ENCODE results near the gene UBE2G2. TPM values are rescaled to one million over a fixed set of nuclear protein-coding genes. Genes with fewer than 3 reads are reported as not detected.

UBE2G2 gene
- total RNA-seq, 1 donor from 2014 or later: 118 TPM

DNA sequence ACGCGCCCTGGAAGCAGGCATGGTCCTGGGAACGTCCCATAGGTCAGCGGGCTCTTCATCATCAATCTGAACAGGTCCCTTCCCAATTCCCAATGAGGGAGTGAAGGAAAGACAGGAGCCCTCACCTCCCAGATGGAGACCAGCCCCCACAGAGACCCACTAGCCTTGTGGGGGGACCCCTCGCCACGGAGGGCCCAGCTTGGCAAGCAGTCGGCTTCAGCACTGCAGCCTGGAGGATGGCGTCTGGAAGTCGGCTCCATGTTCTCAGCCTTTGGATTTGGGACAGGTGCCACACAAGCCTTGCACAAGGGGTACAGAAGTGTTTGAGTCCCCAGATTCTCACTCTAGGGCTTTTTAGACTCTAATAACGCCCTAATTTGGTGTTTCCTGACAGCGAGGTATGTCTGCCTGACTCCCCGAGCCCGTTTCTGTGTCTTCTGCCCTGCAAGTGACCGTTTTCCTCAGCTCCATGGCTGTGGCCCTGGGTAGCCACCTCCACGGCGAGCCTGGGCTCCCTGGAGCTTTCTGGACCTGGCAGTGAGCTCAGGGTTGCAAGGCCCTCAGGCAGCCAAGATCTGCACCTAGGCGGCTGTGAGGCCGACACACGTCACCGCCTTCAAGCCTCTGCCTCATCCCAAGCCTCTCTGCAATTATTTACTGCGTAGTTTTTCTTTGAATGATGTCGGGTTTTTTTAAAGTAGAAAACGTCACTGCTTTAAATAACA, 41.3 kb upstream of the UBE2G2 start:
- Mint-ChIP-seq H3K27me3 (ENCODE audit: low read depth) (peaks cover 9% of the 10 kb centered on the region), H3K4me1 (ENCODE audit: low read depth) (peaks cover 9% of the 10 kb centered on the region), H3K9me3 (no peaks in the 10 kb centered on the region), H3K27ac (no peak overlapping the region), H3K4me3 (ENCODE audit: low read depth) (no peak overlapping the region), H3K36me3 (ENCODE audit: low read depth) (no peaks in the 10 kb centered on the region)
- DNase-seq (ENCODE audit: low spot score): no peak
- intact Hi-C loops (cut with micrococcal nuclease): no loop called here

DNA sequence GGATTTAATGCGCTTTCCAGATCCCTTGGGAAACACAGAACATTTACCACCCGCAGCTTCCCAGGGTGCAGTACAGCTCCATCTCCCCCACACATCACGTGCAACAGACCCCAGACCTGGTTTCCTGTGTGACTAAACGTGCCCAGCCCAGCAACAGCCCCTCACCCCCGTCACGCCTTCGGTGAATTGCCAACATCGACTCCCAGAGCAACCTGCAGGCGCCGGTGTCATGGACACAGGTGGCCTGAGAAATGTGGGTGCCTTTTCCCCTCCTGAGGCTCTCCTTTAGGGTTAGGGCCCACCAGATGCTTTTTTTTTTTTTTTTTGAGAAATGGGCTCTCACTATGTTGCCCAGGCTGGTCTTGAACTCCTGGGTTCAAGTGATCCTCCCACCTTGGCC, 40.5 kb upstream of the UBE2G2 start:
- Mint-ChIP-seq H3K4me3 (ENCODE audit: low read depth) (no peak overlapping the region), H3K9me3 (no peaks in the 10 kb centered on the region), H3K4me1 (ENCODE audit: low read depth) (peaks cover 9% of the 10 kb centered on the region), H3K27me3 (ENCODE audit: low read depth) (peaks cover 9% of the 10 kb centered on the region), H3K36me3 (ENCODE audit: low read depth) (no peaks in the 10 kb centered on the region), H3K27ac (no peak overlapping the region)
- no peak for DNase-seq (ENCODE audit: low spot score)
- intact Hi-C loops (cut with micrococcal nuclease): no loop called here

DNA sequence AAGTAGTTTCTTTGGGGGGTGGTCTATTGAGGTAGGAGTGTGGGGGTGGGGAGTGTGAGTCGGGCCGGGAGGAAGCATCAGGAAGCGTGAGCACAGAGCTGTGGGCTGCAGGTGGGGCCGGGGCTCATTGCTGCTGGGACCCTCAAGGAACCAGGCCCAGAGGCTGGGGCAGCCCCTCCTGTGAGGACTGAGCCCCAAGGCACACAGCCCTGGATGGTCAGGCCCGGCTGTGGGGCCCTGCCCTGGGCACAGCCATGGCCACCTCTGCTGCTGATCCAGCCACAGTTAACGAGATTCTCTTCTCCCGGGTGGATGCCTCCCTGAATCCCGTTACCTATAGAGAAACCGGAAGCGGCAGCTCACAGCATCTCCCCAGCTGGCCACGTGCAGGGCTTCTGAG, 39.2 kb upstream of the UBE2G2 start:
- no peak overlapping the region for H3K27ac Mint-ChIP-seq
- intact Hi-C loops (cut with micrococcal nuclease): no loop called here
- H3K27me3 Mint-ChIP-seq (ENCODE audit: low read depth): peaks cover 9% of the 10 kb centered on the region
- no peaks in the 10 kb centered on the region for H3K9me3 Mint-ChIP-seq
- no peaks in the 10 kb centered on the region for H3K36me3 Mint-ChIP-seq (ENCODE audit: low read depth)
- peaks cover 3% of the 10 kb centered on the region for H3K4me1 Mint-ChIP-seq (ENCODE audit: low read depth)
- H3K4me3 Mint-ChIP-seq (ENCODE audit: low read depth): no peak overlapping the region
- DNase-seq (ENCODE audit: low spot score): no peak

DNA sequence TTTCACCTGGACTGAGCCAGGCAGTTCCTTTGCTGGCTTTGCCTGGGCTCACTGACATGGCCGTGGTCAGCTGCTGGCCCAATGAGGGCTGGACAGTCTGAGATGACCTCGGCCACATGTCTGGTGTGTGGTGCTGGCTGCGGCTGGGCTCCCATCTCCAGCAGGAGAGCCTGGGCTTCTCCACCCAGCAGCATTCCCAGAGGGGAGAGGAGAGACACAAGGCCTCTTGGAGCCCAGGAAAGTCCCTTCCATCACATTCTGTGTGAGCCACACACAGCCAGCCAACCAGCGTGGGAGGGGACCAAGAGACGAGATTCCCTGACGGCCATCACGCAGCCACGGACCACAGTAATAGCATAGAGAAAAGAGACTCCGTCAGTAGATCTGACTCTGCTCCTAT, 37.3 kb upstream of the UBE2G2 start:
- no peak overlapping the region for H3K4me3 Mint-ChIP-seq (ENCODE audit: low read depth)
- peaks cover 4% of the 10 kb centered on the region for H3K27me3 Mint-ChIP-seq (ENCODE audit: low read depth)
- H3K27ac Mint-ChIP-seq: no peak overlapping the region
- no peaks in the 10 kb centered on the region for H3K9me3 Mint-ChIP-seq
- H3K4me1 Mint-ChIP-seq (ENCODE audit: low read depth): no peaks in the 10 kb centered on the region
- intact Hi-C loops (cut with micrococcal nuclease): no loop called here
- no peaks in the 10 kb centered on the region for H3K36me3 Mint-ChIP-seq (ENCODE audit: low read depth)
- DNase-seq (ENCODE audit: low spot score): no peak

DNA sequence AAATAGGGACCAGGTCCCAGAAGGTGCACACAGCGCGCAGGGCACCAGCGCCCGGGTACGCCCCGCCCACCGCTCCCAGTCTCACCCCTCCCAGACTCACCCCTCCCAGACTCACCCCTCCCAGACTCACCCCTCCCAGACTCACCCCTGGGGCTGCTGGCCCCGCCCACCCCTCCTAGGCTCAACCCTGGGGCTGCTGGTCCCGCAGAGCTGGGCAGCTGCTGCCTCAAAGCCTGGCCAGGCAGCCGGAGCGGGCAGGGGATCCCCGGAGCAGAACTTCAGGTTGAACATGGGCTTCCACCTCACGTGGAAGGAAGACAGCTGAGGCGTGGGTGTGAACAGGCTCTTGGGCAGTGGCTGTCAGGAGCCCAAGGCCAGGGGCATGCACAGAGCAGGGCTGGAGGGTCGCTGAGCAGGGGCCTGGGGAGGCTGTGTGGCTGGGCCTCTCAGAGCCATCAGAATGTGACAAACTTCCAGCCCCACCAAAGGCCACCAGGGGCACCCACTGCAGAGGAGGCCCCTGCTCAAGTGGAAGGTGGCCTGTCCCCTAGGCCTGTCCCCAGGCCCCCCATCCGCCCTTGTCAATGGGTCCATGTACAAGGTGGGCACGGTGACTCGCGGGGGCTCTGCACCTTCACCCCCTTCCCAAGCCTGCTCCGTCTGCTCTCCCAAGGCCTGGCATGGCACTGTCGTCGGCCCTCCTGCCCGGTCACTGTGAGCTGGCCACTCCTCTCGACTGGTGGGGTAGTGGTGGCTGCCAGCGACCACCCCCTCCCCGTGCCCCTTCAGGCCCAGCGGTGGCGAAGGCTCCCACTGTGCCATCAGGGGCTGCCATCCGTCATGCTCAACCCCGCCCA, 36.6 kb upstream of the UBE2G2 start:
- H3K9me3 Mint-ChIP-seq: no peaks in the 10 kb centered on the region
- peaks cover 4% of the 10 kb centered on the region for H3K27me3 Mint-ChIP-seq (ENCODE audit: low read depth)
- intact Hi-C loops (cut with micrococcal nuclease): no loop called here
- H3K4me3 Mint-ChIP-seq (ENCODE audit: low read depth): no peak overlapping the region
- H3K36me3 Mint-ChIP-seq (ENCODE audit: low read depth): no peaks in the 10 kb centered on the region
- no peaks in the 10 kb centered on the region for H3K4me1 Mint-ChIP-seq (ENCODE audit: low read depth)
- no peak for DNase-seq (ENCODE audit: low spot score)
- no peak overlapping the region for H3K27ac Mint-ChIP-seq

DNA sequence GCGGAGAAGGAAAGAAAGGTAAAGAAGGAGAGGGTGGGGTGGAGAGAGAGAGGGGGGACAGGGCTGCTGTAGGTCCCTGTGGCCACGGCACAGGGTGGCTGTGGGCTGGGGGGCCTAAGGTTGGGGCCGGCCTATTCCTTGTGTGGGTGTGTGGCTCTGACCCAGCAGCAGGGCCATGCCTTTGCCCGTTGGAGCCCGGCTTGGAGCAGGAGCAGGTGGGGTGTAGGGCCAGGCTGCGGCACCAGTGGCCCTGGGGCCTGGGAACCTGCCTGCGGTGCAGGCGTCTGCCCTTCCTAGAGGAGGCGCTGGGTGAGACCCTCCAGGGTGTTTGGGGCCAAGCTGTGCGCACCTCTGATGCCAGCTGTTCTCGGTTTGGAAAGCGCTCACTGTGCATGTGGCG, 35.9 kb upstream of the UBE2G2 start:
- intact Hi-C loops (cut with micrococcal nuclease): no loop called here
- Mint-ChIP-seq H3K4me3 (ENCODE audit: low read depth) (no peak overlapping the region), H3K27me3 (ENCODE audit: low read depth) (peaks cover 3% of the 10 kb centered on the region), H3K9me3 (no peaks in the 10 kb centered on the region), H3K4me1 (ENCODE audit: low read depth) (no peaks in the 10 kb centered on the region), H3K27ac (no peak overlapping the region), H3K36me3 (ENCODE audit: low read depth) (no peaks in the 10 kb centered on the region)
- no peak for DNase-seq (ENCODE audit: low spot score)

DNA sequence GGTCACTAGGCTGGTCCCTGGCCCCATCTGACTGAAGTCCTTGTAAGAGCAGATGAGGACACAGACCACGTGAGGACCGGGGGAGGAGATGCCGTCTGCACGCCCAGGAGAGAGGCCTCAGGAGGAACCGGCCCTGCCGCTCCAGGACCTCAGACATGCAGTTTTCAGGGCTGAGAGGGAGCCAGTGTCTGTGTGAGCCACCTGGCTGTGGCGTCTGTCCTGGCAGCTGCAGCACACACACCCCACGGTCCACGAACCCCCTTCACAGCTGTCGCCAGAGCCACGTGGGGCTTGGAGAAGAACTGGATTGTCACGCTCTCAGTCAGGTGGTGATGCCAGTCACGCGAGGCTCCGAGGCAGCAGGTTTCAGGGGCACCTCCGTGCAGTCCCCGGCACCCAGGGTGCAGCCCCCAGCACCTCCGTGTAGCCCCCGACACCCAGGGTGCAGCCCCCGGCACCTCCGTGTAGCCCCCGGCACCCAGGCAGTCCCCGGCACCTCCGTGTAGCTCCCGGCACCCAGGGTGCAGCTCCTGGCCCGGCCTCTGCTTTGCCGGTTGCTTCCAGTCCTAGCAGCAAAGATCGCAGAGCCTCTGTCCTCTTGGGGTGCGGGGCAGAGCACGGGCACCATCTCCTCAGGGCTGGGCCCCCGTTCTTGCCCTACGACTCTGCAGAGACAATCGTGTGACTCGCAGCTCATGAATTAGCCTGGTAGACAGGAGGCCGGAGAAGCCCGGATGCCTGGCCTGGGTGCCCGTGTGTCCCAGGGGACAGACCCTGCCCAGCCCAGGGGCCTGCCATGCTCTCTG, 35.2 kb upstream of the UBE2G2 start:
- no peak overlapping the region for H3K27ac Mint-ChIP-seq
- H3K36me3 Mint-ChIP-seq (ENCODE audit: low read depth): no peaks in the 10 kb centered on the region
- no peak overlapping the region for H3K4me3 Mint-ChIP-seq (ENCODE audit: low read depth)
- no peaks in the 10 kb centered on the region for H3K4me1 Mint-ChIP-seq (ENCODE audit: low read depth)
- no peaks in the 10 kb centered on the region for H3K27me3 Mint-ChIP-seq (ENCODE audit: low read depth)
- no peaks in the 10 kb centered on the region for H3K9me3 Mint-ChIP-seq
- intact Hi-C loops (cut with micrococcal nuclease): no loop called here
- DNase-seq (ENCODE audit: low spot score): no peak

DNA sequence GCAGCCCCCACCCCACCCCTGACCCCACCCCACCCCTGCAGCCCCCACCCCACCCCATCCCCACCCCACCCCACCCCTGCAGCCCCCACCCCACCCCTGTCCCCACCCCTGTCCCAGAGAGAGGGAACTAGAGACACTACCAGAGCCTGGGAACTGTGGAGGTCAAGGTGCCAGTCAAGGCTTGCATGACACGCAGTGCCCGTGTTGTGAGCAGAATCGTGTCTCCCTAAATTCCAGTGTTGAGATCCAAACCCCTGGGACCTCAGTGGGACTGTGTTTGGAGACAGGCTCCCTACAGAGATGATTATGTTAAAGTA, 34.7 kb upstream of the UBE2G2 start:
- intact Hi-C loops (cut with micrococcal nuclease): no loop called here
- peaks cover 2% of the 10 kb centered on the region for H3K4me1 Mint-ChIP-seq (ENCODE audit: low read depth)
- no peak for DNase-seq (ENCODE audit: low spot score)
- H3K27ac Mint-ChIP-seq: no peak overlapping the region
- H3K27me3 Mint-ChIP-seq (ENCODE audit: low read depth): peaks cover 1% of the 10 kb centered on the region
- H3K4me3 Mint-ChIP-seq (ENCODE audit: low read depth): no peak overlapping the region
- H3K9me3 Mint-ChIP-seq: no peaks in the 10 kb centered on the region
- H3K36me3 Mint-ChIP-seq (ENCODE audit: low read depth): no peaks in the 10 kb centered on the region

DNA sequence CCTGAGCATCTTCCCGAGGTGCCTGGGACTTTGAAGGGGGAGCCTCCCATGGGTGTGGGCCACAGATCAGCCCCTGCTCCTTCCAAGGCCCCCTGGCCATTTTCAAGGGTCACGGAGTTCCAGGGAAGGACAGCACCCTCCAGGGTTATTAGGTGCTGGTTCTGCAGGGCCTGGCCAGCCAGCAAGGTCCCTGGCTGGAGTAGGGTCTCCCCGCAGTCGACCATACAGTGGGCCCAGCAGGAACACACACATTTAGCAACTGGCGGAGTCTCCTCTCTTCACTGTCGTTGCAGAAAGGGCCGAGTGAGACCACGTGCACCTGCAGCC, 34.0 kb upstream of the UBE2G2 start:
- Mint-ChIP-seq H3K4me1 (ENCODE audit: low read depth) (peaks cover 7% of the 10 kb centered on the region), H3K9me3 (no peaks in the 10 kb centered on the region), H3K27me3 (ENCODE audit: low read depth) (peaks cover 2% of the 10 kb centered on the region), H3K4me3 (ENCODE audit: low read depth) (no peak overlapping the region), H3K36me3 (ENCODE audit: low read depth) (no peaks in the 10 kb centered on the region), H3K27ac (no peak overlapping the region)
- intact Hi-C loops (cut with micrococcal nuclease): no loop called here
- no peak for DNase-seq (ENCODE audit: low spot score)

DNA sequence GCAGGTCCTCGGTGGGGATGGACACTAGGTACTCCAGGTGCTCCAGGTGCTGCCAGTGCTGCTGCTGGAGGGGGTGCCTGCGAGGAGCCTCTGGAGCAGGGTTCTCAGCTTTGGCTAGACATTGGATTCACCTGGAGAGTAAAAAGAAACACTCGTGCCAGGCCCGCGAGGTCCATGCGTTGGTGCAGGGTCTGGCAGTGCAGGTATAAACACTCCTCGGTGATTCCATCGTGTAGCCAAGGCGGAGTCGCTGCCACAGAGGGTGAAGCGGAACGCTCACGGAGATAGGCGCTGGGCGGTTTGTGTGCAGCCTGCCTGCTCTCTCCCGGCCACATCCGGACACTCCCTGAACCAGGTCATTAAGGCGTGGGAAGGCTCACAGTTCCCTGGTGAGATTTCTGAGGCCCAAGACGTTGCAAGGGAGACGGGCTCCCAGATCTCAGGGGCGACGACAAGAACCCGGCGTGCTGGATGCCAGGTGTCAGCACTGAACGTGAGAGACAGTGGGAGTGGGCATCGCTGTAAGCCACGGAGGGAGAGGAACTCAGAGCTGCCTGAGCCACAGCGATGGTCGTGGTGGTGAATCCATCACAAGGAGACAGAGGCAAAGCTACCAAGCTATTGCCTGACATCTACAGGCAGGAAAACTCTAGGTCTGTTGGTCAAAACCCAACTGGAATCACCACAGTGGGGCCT, 33.5 kb upstream of the UBE2G2 start:
- no peaks in the 10 kb centered on the region for H3K36me3 Mint-ChIP-seq (ENCODE audit: low read depth)
- peaks cover 2% of the 10 kb centered on the region for H3K27me3 Mint-ChIP-seq (ENCODE audit: low read depth)
- no peak overlapping the region for H3K4me3 Mint-ChIP-seq (ENCODE audit: low read depth)
- H3K27ac Mint-ChIP-seq: no peak overlapping the region
- H3K4me1 Mint-ChIP-seq (ENCODE audit: low read depth): peaks cover 8% of the 10 kb centered on the region
- intact Hi-C loops (cut with micrococcal nuclease): no loop called here
- no peak for DNase-seq (ENCODE audit: low spot score)
- no peaks in the 10 kb centered on the region for H3K9me3 Mint-ChIP-seq

DNA sequence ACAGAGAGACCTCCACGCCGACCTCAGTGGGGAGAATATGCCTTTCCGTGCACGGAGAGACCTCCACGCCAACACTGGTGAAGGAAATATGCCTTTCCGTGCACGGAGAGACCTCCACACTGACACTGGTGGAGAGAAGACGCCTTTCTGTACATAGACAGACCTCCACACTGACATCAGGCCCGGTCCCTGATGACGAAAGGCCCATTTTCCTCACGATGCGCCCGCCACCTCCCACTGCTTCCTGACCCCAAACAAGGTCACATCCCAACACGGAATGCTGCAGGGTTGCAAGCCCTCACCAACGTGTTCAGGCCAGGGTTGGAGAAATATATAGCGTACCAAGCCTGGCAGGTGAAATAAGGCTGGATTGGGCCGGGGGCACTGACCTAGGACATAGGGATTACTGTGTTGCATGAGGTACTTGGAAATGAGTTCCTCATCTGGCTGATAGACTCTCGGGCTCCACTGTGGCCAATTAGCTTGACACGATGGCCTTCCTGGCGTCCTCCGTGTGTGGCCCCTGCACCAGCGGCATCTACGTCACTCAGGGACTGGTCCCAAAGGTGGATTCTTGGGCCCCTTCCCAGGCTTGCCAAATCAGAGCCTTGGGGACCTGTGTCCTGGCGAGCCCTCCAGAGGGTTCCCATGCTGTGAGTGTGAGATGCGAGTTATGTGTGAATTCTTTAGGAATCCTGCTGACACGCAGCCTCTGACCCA, 32.8 kb upstream of the UBE2G2 start:
- H3K27ac Mint-ChIP-seq: no peak overlapping the region
- no peaks in the 10 kb centered on the region for H3K36me3 Mint-ChIP-seq (ENCODE audit: low read depth)
- H3K4me3 Mint-ChIP-seq (ENCODE audit: low read depth): no peak overlapping the region
- H3K4me1 Mint-ChIP-seq (ENCODE audit: low read depth): peaks cover 14% of the 10 kb centered on the region
- intact Hi-C loops (cut with micrococcal nuclease): no loop called here
- peaks cover 2% of the 10 kb centered on the region for H3K27me3 Mint-ChIP-seq (ENCODE audit: low read depth)
- DNase-seq (ENCODE audit: low spot score): no peak
- H3K9me3 Mint-ChIP-seq: peaks cover 6% of the 10 kb centered on the region

DNA sequence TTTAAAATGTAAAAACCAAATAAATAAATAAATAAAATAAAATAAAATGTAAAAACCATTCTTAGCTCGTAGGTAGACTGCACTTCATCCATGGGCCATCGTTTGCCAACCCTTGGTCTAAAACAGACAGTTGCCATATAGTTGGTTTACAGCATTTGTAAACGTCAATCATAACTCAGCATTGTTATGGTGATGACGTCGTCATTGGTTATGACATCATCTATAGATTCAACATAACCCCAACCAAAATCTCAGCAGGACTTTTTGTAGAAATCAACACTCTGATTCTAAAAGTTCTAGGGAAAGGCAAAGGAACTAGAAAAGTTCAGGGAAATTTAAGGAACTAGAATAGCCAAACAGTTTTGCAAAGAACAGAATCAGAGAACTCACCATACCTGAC, 32.0 kb upstream of the UBE2G2 start:
- peaks cover 2% of the 10 kb centered on the region for H3K27me3 Mint-ChIP-seq (ENCODE audit: low read depth)
- peaks cover 15% of the 10 kb centered on the region for H3K4me1 Mint-ChIP-seq (ENCODE audit: low read depth)
- peaks cover 11% of the 10 kb centered on the region for H3K9me3 Mint-ChIP-seq
- intact Hi-C loops (cut with micrococcal nuclease): no loop called here
- no peaks in the 10 kb centered on the region for H3K36me3 Mint-ChIP-seq (ENCODE audit: low read depth)
- H3K4me3 Mint-ChIP-seq (ENCODE audit: low read depth): no peak overlapping the region
- no peak overlapping the region for H3K27ac Mint-ChIP-seq
- no peak for DNase-seq (ENCODE audit: low spot score)

Data from activated T-helper 2 cell treated with anti-CD3 and anti-CD28 coated beads, Interferon-gamma antibody, Interleukin-2, Interleukin-4, amounts not matched to agents 10 μg/mL and 5 μg/mL and 100 μg/mL, durations not matched to agents 14 hours and 24 hours and 36 hours (primary cell).